Raji (cell line): ENCODE measurements around the gene SORCS1.

Source experiments
- POLR2A ChIP-seq: IDR thresholded peaks from 2 replicates; pipeline ENCODE4 v1.6.1; 2011; ENCODE audit warnings: low read depth, low read length, control low read depth; ENCODE audit not compliant: insufficient read depth

SORCS1 gene

GRCh38 chr10:106652279-106652678 is 512.2 kb downstream of the SORCS1 start:
- no peak for TF ChIP-seq POLR2A

- no peak for TF ChIP-seq POLR2A
Observed at GRCh38 chr10:106648534-106649481, 515.7 kb downstream of the SORCS1 start.

DNA sequence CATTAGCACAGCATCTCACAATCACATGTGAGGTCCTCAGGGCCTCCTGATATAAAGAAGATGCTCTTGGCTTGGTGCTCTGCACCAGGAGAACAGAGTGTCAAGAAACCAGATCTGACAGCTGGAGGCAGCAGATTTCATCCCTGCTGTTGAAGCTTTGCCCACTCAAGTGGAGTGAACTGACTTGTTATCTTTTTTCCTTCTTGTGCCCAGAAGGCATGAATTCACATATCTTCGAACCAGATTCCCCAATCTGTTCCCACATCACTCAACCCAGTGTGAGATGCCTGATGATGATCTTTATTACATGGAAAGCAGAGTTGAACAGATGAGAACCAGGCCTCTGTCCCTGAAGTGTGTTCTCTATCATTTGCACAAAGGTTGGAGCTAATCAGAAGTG is 521.0 kb downstream of the SORCS1 start:
- no peak for TF ChIP-seq POLR2A

DNA sequence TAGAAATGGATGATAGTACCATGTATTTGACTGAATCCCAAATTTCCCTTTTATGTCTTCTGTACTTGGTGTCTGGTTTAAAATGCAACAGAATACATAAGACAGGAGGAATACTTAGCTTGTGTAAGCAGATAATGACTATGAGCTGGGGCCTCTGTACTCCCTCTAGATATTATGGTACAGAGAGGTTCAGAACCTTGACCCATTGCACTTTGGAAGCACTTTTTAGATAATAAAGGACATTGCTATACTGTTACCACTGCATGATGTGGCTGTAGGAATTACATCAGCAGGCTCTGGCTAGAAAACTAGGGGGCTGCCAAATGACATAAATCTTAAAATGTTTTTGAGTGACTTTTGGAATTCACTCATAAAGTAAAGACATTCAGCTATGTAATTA is 526.6 kb downstream of the SORCS1 start:
- no peak for TF ChIP-seq POLR2A

DNA sequence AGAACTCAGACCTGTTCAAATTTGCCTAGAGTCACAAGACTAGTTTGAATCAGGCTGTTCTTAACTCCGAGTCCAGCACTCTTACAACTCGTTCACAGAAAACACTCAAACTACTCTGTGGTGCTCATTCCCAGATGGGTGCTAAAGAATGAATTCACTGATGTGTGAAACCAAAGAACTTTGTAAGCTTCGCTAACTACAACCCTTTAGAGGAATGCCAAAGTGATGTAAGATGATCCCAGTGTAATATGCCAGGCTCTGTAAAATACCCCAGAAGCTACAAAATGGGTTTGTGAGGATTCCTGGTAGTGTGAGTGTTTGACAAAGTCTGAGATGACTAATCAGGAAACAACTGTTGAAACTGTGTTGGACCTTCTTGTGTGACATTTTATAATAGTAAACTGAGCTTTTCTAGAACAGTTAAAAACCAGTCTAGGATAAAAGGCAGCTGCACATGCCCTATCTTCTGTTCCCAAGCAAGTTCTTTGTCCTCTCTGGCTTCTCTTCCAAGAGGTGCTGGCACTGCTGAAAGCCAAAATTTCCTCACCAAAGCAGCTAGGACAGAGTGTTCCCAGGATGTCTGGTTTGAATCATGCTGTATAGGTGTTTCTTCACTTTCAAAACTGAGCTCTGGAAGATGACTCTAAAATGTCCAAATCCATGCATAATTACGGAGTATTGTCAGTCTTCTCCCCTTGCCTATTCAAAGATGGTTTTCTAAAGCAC is 527.6 kb downstream of the SORCS1 start:
- no peak for TF ChIP-seq POLR2A

- TF ChIP-seq POLR2A, result no peak
Observed at GRCh38 chr10:106635947-106636346, 528.6 kb downstream of the SORCS1 start.

- no peak for TF ChIP-seq POLR2A
Observed at GRCh38 chr10:106631016-106631702, 533.3 kb downstream of the SORCS1 start.

DNA sequence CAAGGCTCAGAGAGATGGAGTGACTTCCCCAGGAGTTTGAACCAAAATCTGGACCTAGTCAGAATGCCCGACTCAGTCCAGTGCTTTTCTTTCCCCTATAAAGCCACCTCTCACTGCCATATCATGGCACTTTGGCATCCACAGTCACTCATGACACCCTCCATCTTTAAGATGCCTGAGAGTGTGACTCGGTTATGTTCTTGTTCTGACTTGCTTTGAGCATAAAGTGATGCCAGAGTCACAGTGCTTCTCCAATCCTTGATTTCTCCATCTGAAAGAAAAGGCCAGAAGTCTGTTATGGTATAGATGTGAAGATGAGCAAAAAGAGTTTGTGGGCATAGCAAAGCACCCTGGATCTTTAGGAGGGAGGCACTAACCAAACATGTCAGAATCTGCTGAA is 538.1 kb downstream of the SORCS1 start:
- TF ChIP-seq POLR2A, result no peak

GRCh38 chr10:106625751-106626150 is 538.8 kb downstream of the SORCS1 start:
- TF ChIP-seq POLR2A, result no peak

- TF ChIP-seq POLR2A, result no peak
Observed at GRCh38 chr10:106619346-106619745, 545.2 kb downstream of the SORCS1 start.

DNA sequence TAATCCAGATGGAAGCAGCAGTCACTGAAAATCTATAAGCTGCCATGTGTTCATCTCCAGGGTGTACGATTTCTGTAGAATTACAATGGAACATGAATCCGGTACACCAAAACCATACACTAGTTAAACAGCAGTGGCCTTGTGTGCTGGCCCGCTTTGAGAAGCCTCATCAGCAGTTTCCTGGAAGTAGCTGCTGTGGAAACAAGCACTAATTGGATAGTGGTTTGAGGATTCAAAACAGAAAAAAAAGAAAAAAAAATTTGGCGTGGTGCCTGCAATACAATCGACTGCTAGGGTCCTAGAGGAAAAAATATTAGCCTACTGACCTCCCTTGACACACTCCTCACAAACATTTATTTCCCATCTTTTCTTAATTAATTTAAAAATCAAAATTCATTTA is 545.9 kb downstream of the SORCS1 start:
- no peak for TF ChIP-seq POLR2A

GRCh38 chr10:106615081-106615480 is 549.4 kb downstream of the SORCS1 start:
- TF ChIP-seq POLR2A, result no peak

- TF ChIP-seq POLR2A, result no peak
Observed at GRCh38 chr10:106614293-106614692, 550.2 kb downstream of the SORCS1 start.

DNA sequence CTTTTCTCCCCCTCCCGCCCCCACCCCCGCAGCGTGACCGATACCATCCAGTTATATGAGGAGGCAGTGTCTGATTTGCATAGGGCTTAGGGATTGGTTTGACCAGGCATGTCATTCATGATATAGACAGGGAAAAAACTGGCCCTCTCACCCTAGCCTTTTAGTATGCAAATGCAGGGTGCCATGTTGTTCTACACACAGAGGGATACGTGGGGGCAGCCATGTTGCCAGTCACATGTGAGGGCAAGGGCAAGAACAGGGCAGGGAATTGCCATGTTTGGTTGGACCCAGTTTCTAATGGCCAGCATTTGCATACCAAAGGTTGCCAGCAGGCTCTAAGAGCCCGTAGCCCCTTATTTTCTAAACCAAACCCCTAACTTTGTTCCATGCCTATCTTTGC is 552.1 kb downstream of the SORCS1 start:
- TF ChIP-seq POLR2A, result no peak

- no peak for TF ChIP-seq POLR2A
Observed at GRCh38 chr10:106609470-106610266, 554.8 kb downstream of the SORCS1 start.

- no peak for TF ChIP-seq POLR2A
Observed at GRCh38 chr10:106608066-106608465, 556.4 kb downstream of the SORCS1 start.
